HEK293T (cell line): Measurements from ENCODE around the gene RSPO4.

Experiments used
- CTCF ChIA-PET: fragments of 350-600 bp; formaldehyde crosslinking; extraction: SDS; loops from one replicate; lab custom pipeline; 2021; ENCODE audit warnings: antibody characterized with exemption, inconsistent platforms; lab: Yijun Ruan, JAX
- POLR2A ChIA-PET: fragments of 350-600 bp; formaldehyde crosslinking; extraction: SDS; loops from one replicate; lab custom pipeline; 2020; ENCODE audit warnings: antibody characterized with exemption, inconsistent platforms; lab: Yijun Ruan, JAX
- DNase-seq: peaks from one replicate; pipeline ENCODE4 v3.0.0; 2012; ENCODE audit warnings: mixed read lengths; ENCODE audit errors: extremely low spot score
- ARNT ChIP-seq: fragments of 450-650 bp; IDR thresholded peaks from 2 replicates; pipeline ENCODE4 v1.6.1; 2017; ENCODE audit warnings: mild to moderate bottlenecking
- BHLHE40 ChIP-seq: fragments of 450-650 bp; IDR thresholded peaks from 2 replicates; pipeline ENCODE4 v1.6.1; 2016; ENCODE audit warnings: mild to moderate bottlenecking, moderate library complexity, borderline replicate concordance
- CTBP1 ChIP-seq: fragments of 450-650 bp; IDR thresholded peaks from 2 replicates; pipeline ENCODE4 v1.6.1; 2016; ENCODE audit warnings: borderline replicate concordance
- ELF4 ChIP-seq: fragments of 450-650 bp; IDR thresholded peaks from 2 replicates; pipeline ENCODE4 v1.6.1; 2017; ENCODE audit warnings: antibody characterized with exemption
- FOXA1 ChIP-seq: fragments of 450-650 bp; IDR thresholded peaks from 2 replicates; pipeline ENCODE4 v1.6.1; 2016; ENCODE audit warnings: mild to moderate bottlenecking
- FOXK2 ChIP-seq: fragments of 450-650 bp; IDR thresholded peaks from 2 replicates; pipeline ENCODE4 v1.6.1; 2016; ENCODE audit warnings: mild to moderate bottlenecking
- FOXM1 ChIP-seq: fragments of 450-650 bp; IDR thresholded peaks from 2 replicates; pipeline ENCODE4 v1.6.1; 2017; ENCODE audit warnings: mild to moderate bottlenecking, borderline replicate concordance
- HDGF ChIP-seq: fragments of 450-650 bp; IDR thresholded peaks from 2 replicates; pipeline ENCODE4 v1.6.1; 2017; ENCODE audit warnings: antibody characterized with exemption, borderline replicate concordance
- L3MBTL2 ChIP-seq: fragments of 450-650 bp; conservative IDR thresholded peaks from 2 replicates; pipeline ENCODE4 v1.6.1; 2016; ENCODE audit warnings: mild to moderate bottlenecking
- LEF1 ChIP-seq: fragments of 450-650 bp; IDR thresholded peaks from 2 replicates; pipeline ENCODE4 v1.6.1; 2017; ENCODE audit warnings: mild to moderate bottlenecking, borderline replicate concordance
- NFRKB ChIP-seq: fragments of 450-650 bp; IDR thresholded peaks from 2 replicates; pipeline ENCODE4 v1.6.1; 2016; ENCODE audit warnings: mild to moderate bottlenecking, moderate library complexity
- SP1 ChIP-seq: fragments of 450-650 bp; IDR thresholded peaks from 2 replicates; pipeline ENCODE4 v1.6.1; 2017
- SUZ12 ChIP-seq: fragments of 450-650 bp; IDR thresholded peaks from 2 replicates; pipeline ENCODE4 v1.6.1; 2016; ENCODE audit warnings: mild to moderate bottlenecking
- TARDBP ChIP-seq: fragments of 450-650 bp; IDR thresholded peaks from 2 replicates; pipeline ENCODE4 v1.6.1; 2016
- ZNF384 ChIP-seq: fragments of 450-650 bp; IDR thresholded peaks from 2 replicates; pipeline ENCODE4 v1.6.1; 2016
- TF ChIP-seq, protein P1 (sequence below): fragments of 450-650 bp; IDR thresholded peaks from 2 replicates; pipeline ENCODE4 v1.6.1; 2016

The RSPO4 gene

DNA sequence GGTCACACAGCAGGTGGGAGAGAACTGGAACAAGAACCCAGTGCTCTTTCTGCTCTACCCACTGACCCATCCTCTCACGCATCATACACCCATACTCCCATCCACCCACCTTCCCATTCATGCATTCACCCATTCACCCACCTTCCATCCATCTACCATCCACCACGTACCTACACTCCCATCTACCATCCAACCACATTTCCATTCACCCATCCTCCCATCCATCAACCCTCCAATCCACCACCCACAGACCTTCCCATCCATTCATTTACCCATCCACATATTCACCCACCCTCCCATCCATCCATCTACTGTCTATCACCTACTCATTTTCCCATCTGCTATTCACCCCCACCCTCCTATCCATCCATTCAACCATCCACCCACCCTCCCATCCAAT, 17.2 kb upstream of the RSPO4 start:
- DNase-seq, result no peak
- TF ChIP-seq NFRKB (no peak), TARDBP (no peak), BHLHE40 (no peak), ELF4 (no peak), SUZ12 (no peak), ARNT (no peak), CTBP1 (no peak), L3MBTL2 (no peak), FOXA1 (no peak), ZNF384 (no peak), LEF1 (no peak), HDGF (no peak), FOXM1 (no peak), FOXK2 (no peak), SP1 (no peak)
- TF ChIP-seq, protein P1, sequence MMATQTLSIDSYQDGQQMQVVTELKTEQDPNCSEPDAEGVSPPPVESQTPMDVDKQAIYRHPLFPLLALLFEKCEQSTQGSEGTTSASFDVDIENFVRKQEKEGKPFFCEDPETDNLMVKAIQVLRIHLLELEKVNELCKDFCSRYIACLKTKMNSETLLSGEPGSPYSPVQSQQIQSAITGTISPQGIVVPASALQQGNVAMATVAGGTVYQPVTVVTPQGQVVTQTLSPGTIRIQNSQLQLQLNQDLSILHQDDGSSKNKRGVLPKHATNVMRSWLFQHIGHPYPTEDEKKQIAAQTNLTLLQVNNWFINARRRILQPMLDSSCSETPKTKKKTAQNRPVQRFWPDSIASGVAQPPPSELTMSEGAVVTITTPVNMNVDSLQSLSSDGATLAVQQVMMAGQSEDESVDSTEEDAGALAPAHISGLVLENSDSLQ, result no peak
- ChIA-PET CTCF (no interaction called here), POLR2A (no interaction called here)

DNA sequence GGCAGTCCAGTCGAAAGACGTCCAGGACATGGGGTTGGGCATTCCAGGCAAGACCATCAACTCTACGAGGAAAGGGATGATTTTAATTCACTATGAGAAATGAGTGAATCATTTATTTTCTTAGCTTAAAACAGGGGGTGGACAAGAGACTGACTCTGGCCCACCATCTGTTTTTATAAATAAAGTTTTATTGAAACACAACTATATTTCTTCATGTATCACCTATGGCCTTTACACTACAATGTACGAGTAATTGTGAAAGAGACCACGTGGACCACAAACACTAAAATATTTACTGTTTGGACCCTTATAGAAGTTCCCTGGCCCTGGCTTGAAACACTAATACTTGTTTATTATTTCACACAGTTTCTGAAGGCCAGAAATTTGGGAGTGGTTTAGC, 15.6 kb upstream of the RSPO4 start:
- ChIA-PET POLR2A (no interaction called here), CTCF (no interaction called here)
- DNase-seq, result no peak
- TF ChIP-seq SP1, result no peak
- no peak for TF ChIP-seq HDGF
- no peak for TF ChIP-seq FOXA1
- TF ChIP-seq NFRKB, result no peak
- no peak for TF ChIP-seq ARNT
- TF ChIP-seq, protein P1, result no peak
- TF ChIP-seq FOXK2, result no peak

DNA sequence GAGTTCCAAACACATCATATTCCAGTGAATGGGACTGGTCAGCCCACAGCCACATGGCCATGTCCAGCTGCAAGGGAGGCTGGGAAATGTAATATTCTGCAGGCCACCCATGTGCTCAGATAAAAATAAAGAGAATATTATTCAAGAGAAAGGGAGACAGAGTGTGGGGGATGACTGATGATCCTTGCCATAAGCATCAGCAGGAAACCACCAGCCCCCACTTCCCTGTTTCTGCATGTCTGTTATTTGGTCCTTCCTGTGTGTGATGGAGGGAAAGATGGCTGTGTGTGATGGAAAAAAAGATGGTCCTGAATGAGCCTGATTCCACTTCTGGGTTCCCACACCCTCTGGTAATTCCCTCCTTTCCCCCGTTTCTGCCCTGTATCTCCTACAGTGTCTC, 13.1 kb upstream of the RSPO4 start:
- ChIA-PET CTCF (no interaction called here), POLR2A (no interaction called here)
- DNase-seq, result no peak
- TF ChIP-seq SUZ12 (no peak), CTBP1 (no peak), ELF4 (no peak)
- TF ChIP-seq, protein P1, result no peak

DNA sequence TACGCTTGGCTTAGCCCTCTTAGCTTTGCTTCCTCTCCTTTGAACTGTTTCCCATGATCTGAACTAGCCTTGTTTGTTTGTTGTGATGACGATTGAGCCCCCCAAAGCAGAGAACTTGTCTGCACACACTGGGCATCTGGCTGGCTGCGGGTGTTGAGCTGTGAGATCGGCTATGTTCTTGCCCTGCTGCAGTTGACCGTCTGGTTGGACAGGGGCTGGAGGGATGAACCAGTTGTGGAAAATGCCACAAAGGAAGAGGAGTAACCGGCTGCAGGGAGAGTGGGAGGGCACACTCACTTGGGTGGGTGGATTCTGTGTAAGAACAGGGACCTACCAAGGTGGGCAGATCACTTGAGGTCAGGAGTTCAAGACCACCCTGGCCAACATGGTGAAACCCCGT, 12.4 kb upstream of the RSPO4 start:
- CTCF ChIA-PET, result interaction anchor here (0.5 kb wide), 1 partner anchor 571 kb away, joined by 3 read pairs; no protein-coding TSS in a partner anchor
- POLR2A ChIA-PET, result interaction anchor here (0.9 kb wide), 1 partner anchor 9 kb away, joined by 3 read pairs; no protein-coding TSS in a partner anchor
- TF ChIP-seq SP1 (no peak), ARNT (no peak), FOXA1 (no peak), ZNF384 (no peak)
- no peak for DNase-seq

DNA sequence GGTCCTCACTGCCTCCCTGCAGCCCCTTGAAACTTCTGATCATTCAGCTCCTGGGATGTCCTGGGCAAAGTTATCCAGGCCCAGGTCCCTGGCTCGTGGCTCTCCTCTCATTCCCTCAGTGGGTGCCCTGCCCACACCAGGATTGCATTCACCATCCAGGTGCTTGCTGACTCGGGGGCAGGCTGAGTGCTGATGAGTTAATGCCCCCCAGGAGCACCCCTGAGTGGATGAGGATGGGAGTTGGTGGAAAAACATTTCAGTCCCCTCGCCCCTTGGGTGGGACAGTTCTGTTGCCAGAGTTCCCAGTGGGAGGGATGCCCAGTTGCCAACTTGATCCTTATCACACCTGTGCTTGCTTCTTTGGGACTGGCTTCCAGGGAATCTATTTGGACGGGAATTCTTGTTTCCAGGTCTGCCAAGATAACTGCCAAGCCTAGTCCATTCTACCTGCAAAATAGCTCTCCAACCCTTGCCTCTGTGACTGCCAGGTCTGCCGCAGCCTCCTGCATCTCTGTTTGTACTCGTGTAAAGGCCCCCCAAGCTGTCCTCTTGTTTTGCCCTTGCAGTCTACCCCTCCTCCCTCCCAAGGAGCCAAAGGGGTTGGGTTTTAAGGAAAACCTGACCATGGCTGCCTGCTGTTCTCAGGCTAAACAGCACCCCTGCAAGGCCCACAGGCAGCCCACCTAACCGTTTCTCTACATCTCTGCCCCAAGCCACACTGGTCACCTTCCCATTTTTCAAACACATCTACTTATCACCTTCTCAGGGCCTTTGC, 11.6 kb upstream of the RSPO4 start:
- CTCF ChIA-PET, result no interaction called here
- POLR2A ChIA-PET, result interaction anchor here (0.9 kb wide), 1 partner anchor 8 kb away, joined by 3 read pairs; no protein-coding TSS in a partner anchor
- no peak for TF ChIP-seq ELF4
- TF ChIP-seq TARDBP, result no peak
- no peak for TF ChIP-seq L3MBTL2
- TF ChIP-seq FOXK2, result no peak
- no peak for TF ChIP-seq ZNF384
- TF ChIP-seq, protein P1, result no peak
- no peak for TF ChIP-seq SP1
- TF ChIP-seq FOXA1, result no peak
- no peak for TF ChIP-seq ARNT
- no peak for TF ChIP-seq BHLHE40
- TF ChIP-seq CTBP1, result no peak
- TF ChIP-seq HDGF, result no peak
- no peak for TF ChIP-seq FOXM1
- no peak for TF ChIP-seq NFRKB
- no peak for TF ChIP-seq LEF1
- TF ChIP-seq SUZ12, result no peak
- DNase-seq, result no peak

DNA sequence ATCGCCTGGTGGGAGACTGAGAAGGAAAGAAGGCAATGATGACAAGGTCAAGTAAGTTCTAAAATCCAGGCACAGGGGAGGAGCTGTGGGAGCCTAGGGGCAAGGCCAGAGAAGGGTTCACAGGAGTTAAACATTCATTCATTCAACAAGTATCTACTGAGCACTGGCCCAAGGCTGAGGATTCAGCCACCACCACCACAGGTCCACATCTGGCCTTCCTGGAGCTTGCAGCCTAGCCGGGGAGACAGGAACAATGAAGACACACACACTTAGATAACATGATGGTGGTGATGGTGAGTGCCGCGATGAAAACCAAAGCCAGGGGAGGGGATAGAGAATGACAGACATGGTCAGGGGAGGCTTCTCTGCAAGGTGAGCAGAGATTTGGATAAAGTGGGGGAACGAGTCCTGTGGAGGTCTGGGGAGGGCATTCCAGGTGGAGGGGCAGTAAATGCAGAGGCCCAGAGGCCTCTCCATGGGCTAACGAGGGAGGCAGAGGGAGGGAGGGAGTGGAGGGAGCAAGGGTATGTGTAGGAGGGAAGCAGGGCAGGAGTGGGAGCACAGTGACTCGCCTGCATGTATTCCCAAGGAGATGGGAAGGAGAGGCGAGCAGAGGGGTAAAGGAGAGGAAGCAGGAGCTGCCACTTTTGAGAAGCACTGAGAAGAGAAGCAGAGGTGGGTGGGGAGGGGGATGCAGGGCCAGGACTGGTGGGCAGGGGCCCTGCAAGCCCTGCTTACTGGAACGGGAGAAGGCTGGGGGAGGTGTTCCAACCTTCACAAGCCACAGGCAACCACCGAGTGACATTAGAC, 10.5 kb upstream of the RSPO4 start:
- POLR2A ChIA-PET, result no interaction called here
- TF ChIP-seq HDGF (no peak), BHLHE40 (no peak), CTBP1 (no peak)
- TF ChIP-seq, protein P1, result no peak
- CTCF ChIA-PET, result no interaction called here
- no peak for DNase-seq
